AG09319 (cell line): Measurements from ENCODE around the gene MICAL2.

Source experiments
- DNase-seq: peaks from one replicate; pipeline ENCODE4 v3.0.0-alpha.2; 2010; ENCODE audit warnings: low read depth; ENCODE audit errors: extremely low read depth
- TF ChIP-seq, protein P1 (sequence below): IDR thresholded peaks from 2 replicates; pipeline ENCODE4 v1.5.1; 2011; ENCODE audit warnings: low read depth, mild to moderate bottlenecking, inconsistent platforms, low read length, moderate library complexity

Gene MICAL2

GRCh38 chr11:12273618-12273995 is 163.2 kb downstream of the MICAL2 start:
- no peak for DNase-seq
- TF ChIP-seq, protein P1, sequence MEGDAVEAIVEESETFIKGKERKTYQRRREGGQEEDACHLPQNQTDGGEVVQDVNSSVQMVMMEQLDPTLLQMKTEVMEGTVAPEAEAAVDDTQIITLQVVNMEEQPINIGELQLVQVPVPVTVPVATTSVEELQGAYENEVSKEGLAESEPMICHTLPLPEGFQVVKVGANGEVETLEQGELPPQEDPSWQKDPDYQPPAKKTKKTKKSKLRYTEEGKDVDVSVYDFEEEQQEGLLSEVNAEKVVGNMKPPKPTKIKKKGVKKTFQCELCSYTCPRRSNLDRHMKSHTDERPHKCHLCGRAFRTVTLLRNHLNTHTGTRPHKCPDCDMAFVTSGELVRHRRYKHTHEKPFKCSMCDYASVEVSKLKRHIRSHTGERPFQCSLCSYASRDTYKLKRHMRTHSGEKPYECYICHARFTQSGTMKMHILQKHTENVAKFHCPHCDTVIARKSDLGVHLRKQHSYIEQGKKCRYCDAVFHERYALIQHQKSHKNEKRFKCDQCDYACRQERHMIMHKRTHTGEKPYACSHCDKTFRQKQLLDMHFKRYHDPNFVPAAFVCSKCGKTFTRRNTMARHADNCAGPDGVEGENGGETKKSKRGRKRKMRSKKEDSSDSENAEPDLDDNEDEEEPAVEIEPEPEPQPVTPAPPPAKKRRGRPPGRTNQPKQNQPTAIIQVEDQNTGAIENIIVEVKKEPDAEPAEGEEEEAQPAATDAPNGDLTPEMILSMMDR = no peak

DNA sequence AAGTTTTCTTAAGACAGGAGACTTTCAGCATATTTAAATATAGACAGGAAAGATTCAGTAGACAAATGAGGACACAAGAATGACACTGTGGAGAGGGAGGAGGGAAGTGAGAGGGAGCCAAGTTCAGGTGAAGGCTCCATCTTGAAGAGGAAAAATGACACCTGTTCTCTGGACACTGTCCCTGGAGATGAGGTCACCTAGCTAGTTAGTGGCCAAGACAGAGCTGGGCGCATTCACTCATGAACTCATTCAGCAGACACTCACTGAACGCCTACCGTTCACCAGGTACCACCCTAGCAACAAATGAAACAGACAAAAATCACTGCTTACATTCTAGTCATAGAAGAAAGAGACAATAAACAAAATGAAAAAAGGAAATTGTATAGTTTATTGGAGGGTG is 163.7 kb downstream of the MICAL2 start:
- TF ChIP-seq, protein P1 = no peak
- DNase-seq = no peak

DNA sequence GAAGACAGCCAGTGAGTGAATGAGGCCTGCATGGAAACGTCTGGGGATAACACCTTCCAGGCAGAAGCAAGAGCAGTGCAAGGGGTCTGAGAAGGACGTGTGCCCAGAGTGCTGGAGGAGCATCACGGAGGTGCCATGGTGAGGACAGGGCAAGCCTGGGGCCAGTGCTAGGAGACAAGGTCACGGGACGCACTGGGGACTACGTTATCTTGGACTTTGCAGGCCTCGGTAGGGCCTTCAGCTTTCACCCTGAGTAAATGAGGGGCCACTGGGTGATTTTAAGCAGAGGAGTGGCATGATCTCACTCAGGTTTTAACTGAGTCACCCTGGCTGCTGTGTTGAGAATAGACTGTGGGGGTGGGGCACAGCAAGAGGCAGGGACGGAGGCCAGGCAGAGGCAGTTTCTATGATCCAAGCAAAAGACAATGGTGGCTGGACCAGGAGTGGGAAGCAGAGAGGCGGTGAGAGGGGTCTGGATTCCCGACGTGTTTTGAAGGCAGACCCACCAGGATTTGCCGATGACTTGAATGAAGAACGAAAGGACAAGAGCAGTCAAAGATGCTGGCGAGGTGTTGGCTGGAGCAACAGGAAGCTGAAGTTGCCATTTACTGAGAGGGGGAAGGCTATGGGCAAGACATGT is 164.3 kb downstream of the MICAL2 start:
- DNase-seq = no peak
- TF ChIP-seq, protein P1 = no peak

- DNase-seq = no peak
- TF ChIP-seq, protein P1 = no peak
Measured at GRCh38 chr11:12275818-12276217, 165.4 kb downstream of the MICAL2 start.

DNA sequence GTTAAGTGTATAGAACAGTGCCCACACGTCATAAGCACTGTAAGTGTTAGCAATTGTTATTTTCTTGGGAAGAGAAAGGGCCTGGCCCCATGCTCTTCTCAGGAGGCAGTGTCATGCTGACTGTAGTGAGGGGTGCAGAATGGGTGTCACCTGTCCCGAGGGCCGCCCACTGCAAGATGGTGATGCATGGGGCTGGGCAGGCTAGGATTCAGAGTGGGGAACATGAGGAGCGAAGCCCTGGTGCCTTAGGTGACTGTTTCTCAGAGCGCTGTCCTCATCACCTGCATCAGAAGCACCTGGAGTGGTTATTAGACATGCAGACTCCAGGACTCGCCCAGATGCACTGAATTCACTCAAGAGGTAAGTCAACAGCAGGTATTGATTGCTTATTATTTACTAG is 166.0 kb downstream of the MICAL2 start:
- no peak for DNase-seq
- TF ChIP-seq, protein P1 = no peak

DNA sequence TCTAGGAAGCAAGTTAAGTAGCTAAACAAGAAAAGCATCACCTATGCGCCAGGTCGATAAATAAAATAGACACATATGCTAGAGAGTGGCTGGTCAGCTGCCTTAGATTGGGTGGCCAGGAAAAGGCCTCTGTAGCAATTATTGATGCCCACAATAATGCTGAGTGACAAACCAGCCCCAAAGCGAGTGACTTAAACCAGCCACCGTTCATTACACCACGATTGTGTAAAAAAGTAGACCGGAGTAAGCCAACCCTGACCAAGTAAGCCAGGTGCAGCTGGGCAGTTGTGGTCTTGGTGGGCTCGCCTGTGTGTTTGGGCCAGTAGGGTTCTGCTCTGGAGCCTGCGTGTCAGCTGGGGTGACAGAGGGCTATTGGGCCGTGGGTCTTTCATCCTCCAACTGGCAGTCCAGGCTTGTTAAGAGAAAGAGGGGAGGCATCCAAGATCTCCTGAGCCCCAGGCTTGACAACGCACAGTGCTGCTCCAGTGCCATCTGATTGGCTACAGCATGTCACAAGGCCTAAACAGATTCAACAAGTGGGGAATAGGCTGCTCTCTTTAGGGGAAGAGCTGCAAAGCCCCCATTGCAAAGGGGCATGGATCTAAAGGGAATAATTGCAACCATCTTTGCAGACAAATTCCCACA is 166.6 kb downstream of the MICAL2 start:
- DNase-seq = no peak
- TF ChIP-seq, protein P1 = no peak

DNA sequence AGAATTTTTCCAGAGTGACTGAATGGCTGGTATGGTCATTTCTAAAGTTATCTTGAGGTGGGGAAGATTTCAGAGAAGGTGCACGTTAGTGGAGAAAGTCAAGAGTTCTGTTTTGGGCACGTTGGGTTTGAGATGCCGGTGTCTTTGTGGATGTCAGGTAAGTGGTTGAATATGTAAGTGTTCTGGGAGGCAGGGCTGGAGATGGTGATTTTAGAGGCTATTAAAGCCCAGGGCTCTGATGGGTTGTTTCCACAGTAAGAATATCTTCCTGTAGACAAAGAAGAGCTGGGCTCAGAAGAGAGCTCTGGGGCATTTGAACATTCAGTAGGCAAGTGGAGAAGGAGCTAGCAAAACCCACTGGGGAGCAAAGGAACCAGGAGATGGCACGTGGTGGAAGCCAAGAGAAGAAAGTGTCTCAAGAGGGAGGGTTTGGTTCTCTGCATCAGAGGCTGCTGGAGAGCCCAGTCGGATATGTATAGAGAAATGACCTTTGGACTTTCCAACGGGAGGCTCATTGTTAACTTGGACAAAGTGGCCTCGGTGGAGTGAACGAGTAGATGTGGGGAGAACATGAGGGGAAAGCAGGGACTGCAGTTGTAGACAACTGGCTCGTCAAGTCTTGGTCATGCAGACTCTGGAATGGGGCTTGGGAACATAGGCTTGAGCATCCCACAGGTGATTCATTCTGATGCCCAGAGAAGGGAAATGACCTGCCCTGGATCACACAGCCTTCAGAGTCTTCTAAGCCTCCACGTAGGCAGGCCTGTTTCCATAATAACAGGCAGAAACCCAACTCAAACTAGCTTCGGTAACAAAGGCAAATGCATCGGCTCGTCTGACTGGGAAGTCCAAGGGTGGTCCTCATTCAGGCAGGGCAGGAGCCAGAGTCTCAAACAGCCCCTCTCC is 168.6 kb downstream of the MICAL2 start:
- no peak for DNase-seq
- TF ChIP-seq, protein P1 = no peak
